Parathyroid adenoma (tissue), 2 donors: ENCODE data around the gene AVL9.
"Not testable (repeated sequence)": the region's sequence is repeated elsewhere in the genome, so short reads cannot be mapped to it uniquely, and the experiment has no call there.

Experiments
- H2AFZ ChIP-seq: fragments of 300-600 bp; sonication (generic); one replicate; pipeline ENCODE4 v1.7.0; 2017; ENCODE audit warnings: antibody characterized with exemption, mild to moderate bottlenecking
- H3K27ac ChIP-seq: fragments of 300-600 bp; sonication (generic); one replicate; pipeline ENCODE4 v1.7.0; 2017
- H3K27me3 ChIP-seq: fragments of 300-600 bp; sonication (generic); one replicate; pipeline ENCODE4 v1.7.0; 2017; ENCODE audit warnings: low read length; ENCODE audit not compliant: control insufficient read depth, insufficient read depth
- H3K36me3 ChIP-seq: fragments of 300-600 bp; sonication (generic); one replicate; pipeline ENCODE4 v1.7.0; 2017; ENCODE audit warnings: low read length; ENCODE audit not compliant: control insufficient read depth, insufficient read depth
- H3K4me1 ChIP-seq: fragments of 300-600 bp; sonication (generic); one replicate; pipeline ENCODE4 v1.7.0; 2017; ENCODE audit warnings: control low read depth
- H3K4me2 ChIP-seq: fragments of 300-600 bp; sonication (generic); one replicate; pipeline ENCODE4 v1.7.0; 2017; ENCODE audit warnings: low read length
- H3K4me3 ChIP-seq: fragments of 300-600 bp; sonication (generic); one replicate; pipeline ENCODE4 v1.7.0; 2017; ENCODE audit warnings: low read depth, low read length
- H3K79me2 ChIP-seq: fragments of 300-600 bp; sonication (generic); one replicate; pipeline ENCODE4 v1.7.0; 2017; ENCODE audit warnings: control low read depth
- H3K9ac ChIP-seq: fragments of 300-600 bp; sonication (generic); one replicate; pipeline ENCODE4 v1.7.0; 2017; ENCODE audit warnings: mild to moderate bottlenecking
- H3K9me3 ChIP-seq: fragments of 300-600 bp; sonication (generic); one replicate; pipeline ENCODE4 v1.7.0; 2017; ENCODE audit warnings: low read length; ENCODE audit not compliant: control insufficient read depth
- TF ChIP-seq, protein P1 (sequence below): fragments of 300-600 bp; sonication (generic); IDR thresholded peaks from one replicate; pipeline ENCODE4 v1.7.0; 2017; ENCODE audit warnings: antibody characterized with exemption, mild to moderate bottlenecking
- donor health status: primary hyperparathyroidism.

AVL9 gene

DNA sequence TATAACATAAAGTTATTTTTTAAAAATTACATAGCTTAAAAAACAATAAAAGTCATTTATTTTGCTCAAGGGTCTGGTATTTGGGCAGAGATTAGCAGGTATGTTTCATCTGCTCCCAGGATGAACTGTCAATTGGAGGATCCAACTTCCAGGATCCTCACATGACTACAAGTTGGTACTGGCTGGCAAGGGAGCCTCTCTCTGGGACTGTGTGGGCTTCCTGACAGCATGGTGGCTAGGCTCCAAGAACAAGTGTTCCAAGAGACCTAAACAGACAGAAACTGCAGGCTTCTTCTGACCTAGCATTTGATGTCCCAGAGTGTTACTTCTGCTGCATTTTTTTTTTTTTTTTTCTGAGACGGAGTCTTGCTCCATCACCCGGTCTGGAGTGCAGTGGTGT lies 107.2 kb downstream of the AVL9 start:
- H3K36me3 ChIP-seq: no peaks in the 10 kb centered on the region
- no peak overlapping the region for H3K27ac ChIP-seq
- H3K4me1 ChIP-seq: no peaks in the 10 kb centered on the region
- H3K79me2 ChIP-seq: no peaks in the 10 kb centered on the region
- no peaks in the 10 kb centered on the region for H3K9me3 ChIP-seq
- no peak overlapping the region for H3K4me3 ChIP-seq
- H3K27me3 ChIP-seq: no peaks in the 10 kb centered on the region
- H3K4me2 ChIP-seq: no peak overlapping the region
- no peak overlapping the region for H2AFZ ChIP-seq
- TF ChIP-seq, protein P1, sequence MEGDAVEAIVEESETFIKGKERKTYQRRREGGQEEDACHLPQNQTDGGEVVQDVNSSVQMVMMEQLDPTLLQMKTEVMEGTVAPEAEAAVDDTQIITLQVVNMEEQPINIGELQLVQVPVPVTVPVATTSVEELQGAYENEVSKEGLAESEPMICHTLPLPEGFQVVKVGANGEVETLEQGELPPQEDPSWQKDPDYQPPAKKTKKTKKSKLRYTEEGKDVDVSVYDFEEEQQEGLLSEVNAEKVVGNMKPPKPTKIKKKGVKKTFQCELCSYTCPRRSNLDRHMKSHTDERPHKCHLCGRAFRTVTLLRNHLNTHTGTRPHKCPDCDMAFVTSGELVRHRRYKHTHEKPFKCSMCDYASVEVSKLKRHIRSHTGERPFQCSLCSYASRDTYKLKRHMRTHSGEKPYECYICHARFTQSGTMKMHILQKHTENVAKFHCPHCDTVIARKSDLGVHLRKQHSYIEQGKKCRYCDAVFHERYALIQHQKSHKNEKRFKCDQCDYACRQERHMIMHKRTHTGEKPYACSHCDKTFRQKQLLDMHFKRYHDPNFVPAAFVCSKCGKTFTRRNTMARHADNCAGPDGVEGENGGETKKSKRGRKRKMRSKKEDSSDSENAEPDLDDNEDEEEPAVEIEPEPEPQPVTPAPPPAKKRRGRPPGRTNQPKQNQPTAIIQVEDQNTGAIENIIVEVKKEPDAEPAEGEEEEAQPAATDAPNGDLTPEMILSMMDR: no peak
- H3K9ac ChIP-seq: no peak overlapping the region

DNA sequence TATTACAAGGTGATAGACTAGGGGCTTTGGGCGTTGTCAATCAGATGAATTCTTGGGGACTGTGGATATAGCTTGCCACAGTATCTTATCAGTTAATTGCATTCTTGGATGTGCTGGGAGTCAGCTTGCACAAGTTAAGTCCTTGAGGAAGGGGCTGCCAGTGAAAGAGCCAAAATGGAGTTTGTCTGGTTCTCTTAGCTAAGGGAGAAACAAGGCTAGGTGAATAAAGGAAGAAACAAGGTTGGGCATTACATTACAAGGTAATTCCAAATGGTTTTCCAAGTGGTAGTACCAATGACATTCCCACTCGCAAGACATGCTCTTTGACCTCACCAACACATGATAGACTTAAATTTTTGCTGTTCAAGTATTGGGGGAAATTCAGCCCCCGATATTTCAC lies 108.2 kb downstream of the AVL9 start:
- not testable (repeated sequence) for H2AFZ ChIP-seq, H3K79me2 ChIP-seq, H3K4me2 ChIP-seq, H3K9ac ChIP-seq, H3K9me3 ChIP-seq, H3K27ac ChIP-seq, H3K4me1 ChIP-seq, H3K27me3 ChIP-seq, H3K4me3 ChIP-seq, H3K36me3 ChIP-seq

DNA sequence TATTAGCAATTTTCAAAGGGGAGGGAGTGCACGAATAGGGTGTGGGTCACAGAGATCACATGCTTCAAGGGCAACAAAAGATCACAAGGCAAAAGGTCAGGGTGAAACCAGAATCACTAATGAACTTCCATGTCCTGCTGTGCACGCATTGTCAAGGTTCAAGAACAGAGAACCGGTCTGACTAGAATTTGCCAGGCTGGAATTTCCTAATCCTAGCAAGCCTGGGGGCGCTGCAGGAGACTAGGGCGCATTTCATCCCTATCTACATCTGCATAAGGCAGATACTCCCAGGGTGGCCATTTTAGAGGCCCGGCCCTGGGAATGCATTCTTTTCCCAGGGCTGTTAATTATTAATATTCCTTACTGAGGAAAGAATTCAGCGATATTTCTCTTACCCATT lies 108.8 kb downstream of the AVL9 start:
- H3K4me3 ChIP-seq, H3K4me1 ChIP-seq, H3K9me3 ChIP-seq, H3K9ac ChIP-seq, H3K79me2 ChIP-seq, H2AFZ ChIP-seq, H3K27me3 ChIP-seq, H3K36me3 ChIP-seq, H3K27ac ChIP-seq, H3K4me2 ChIP-seq: not testable (repeated sequence)

DNA sequence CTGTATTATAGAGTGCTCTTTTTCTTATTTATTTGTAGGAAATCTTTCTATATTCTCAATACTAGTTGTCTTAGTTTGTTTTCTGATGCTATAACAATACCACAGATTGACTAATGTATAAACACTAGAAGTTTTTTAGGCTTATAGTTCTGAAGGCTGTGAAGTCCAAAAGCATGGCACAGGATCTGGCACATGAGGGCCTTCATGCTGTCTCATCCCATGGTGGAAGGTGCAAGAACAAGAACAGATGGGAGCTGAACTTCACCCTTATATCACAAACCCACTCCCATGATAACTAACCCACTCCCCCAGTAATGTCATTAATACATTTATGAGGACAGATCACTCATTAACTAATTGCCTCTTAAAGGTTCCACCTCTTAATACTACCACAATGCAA lies 109.7 kb downstream of the AVL9 start:
- Histone ChIP-seq H3K27ac (no peak overlapping the region), H3K79me2 (no peaks in the 10 kb centered on the region), H3K9ac (no peak overlapping the region), H3K4me2 (no peak overlapping the region), H2AFZ (no peak overlapping the region), H3K36me3 (no peaks in the 10 kb centered on the region), H3K4me3 (no peak overlapping the region), H3K4me1 (no peaks in the 10 kb centered on the region), H3K9me3 (no peaks in the 10 kb centered on the region), H3K27me3 (no peaks in the 10 kb centered on the region)
- TF ChIP-seq, protein P1: no peak

DNA sequence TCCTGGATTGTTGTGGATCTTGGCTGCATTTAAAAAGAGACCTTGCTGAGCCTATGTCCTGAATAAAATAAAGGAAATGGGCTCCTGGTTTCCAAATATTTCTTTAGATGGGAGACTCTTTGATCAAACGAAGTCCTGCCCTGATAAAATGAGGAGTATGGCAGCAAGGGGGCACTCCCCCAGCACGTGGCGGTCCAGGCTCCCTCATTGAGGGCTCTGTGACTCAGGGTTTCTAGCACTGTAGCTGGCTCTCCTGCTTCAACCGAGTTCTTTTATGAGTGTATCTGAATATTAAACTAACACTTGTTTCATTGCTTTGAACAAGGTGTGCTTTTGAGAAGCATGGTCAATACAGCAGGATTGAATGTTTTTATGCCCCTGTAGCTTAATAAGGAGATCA lies 114.2 kb downstream of the AVL9 start:
- TF ChIP-seq, protein P1: no peak
- no peaks in the 10 kb centered on the region for H3K36me3 ChIP-seq
- H3K9me3 ChIP-seq: no peaks in the 10 kb centered on the region
- H3K9ac ChIP-seq: no peak overlapping the region
- no peaks in the 10 kb centered on the region for H3K27me3 ChIP-seq
- no peak overlapping the region for H3K4me3 ChIP-seq
- no peak overlapping the region for H3K4me2 ChIP-seq
- H3K27ac ChIP-seq: no peak overlapping the region
- no peaks in the 10 kb centered on the region for H3K4me1 ChIP-seq
- no peaks in the 10 kb centered on the region for H3K79me2 ChIP-seq
- no peak overlapping the region for H2AFZ ChIP-seq
